OCI-LY1 (cell line): Measurements from ENCODE around the gene LY86.

Experiments used
- H2AFZ ChIP-seq: fragments of 200-600 bp; sonication (generic), shearing (Covaris generic); 2 replicates; pipeline ENCODE4 v1.6.0; 2014; ENCODE audit warnings: antibody characterized with exemption, mild to moderate bottlenecking, low read length
- H3F3A ChIP-seq: fragments of 200-600 bp; sonication (generic), shearing (Covaris generic); 2 replicates; pipeline ENCODE4 v1.6.0; 2014; ENCODE audit warnings: mild to moderate bottlenecking, antibody characterized with exemption, low read length, moderate library complexity; ENCODE audit not compliant: insufficient read depth
- H3K27ac ChIP-seq: fragments of 200-600 bp; sonication (generic); 2 replicates; pipeline ENCODE4 v1.5.1; 2014; ENCODE audit warnings: low read length, mixed run types, mild to moderate bottlenecking, low read depth; ENCODE audit not compliant: poor library complexity, severe bottlenecking
- H3K27me3 ChIP-seq: fragments of 200-600 bp; sonication (generic); 2 replicates; pipeline ENCODE4 v1.6.0; 2014; ENCODE audit warnings: antibody characterized with exemption, mild to moderate bottlenecking, low read length, moderate library complexity; ENCODE audit not compliant: insufficient read depth
- H3K36me3 ChIP-seq: fragments of 200-600 bp; sonication (generic); 2 replicates; pipeline ENCODE4 v1.6.1; 2014; ENCODE audit warnings: mild to moderate bottlenecking, antibody characterized with exemption, low read length, moderate library complexity, mixed read lengths; ENCODE audit not compliant: insufficient read depth
- H3K4me1 ChIP-seq: fragments of 200-600 bp; sonication (generic); 2 replicates; pipeline ENCODE4 v1.5.1; 2014; ENCODE audit warnings: mild to moderate bottlenecking, low read length, moderate library complexity; ENCODE audit not compliant: insufficient read depth, severe bottlenecking
- H3K4me2 ChIP-seq: fragments of 200-600 bp; sonication (generic), shearing (Covaris generic); 2 replicates; pipeline ENCODE4 v1.6.1; 2014; ENCODE audit warnings: low read length
- H3K4me3 ChIP-seq: fragments of 200-600 bp; sonication (generic); 2 replicates; pipeline ENCODE4 v1.5.1; 2014; ENCODE audit warnings: low read length, low read depth, mild to moderate bottlenecking, mixed read lengths; ENCODE audit not compliant: poor library complexity, severe bottlenecking
- H3K79me2 ChIP-seq: fragments of 200-600 bp; shearing (Covaris generic); 2 replicates; pipeline ENCODE4 v1.6.1; 2016; ENCODE audit warnings: mixed run types, low read length, mixed read lengths; ENCODE audit not compliant: insufficient read depth
- H3K9ac ChIP-seq: fragments of 200-600 bp; sonication (generic), shearing (Covaris generic); 2 replicates; pipeline ENCODE4 v1.6.1; 2014; ENCODE audit warnings: mild to moderate bottlenecking, low read length, mixed read lengths
- H3K9me2 ChIP-seq: fragments of 200-600 bp; sonication (generic), shearing (Covaris generic); 2 replicates; pipeline ENCODE4 v1.6.1; 2014; ENCODE audit warnings: low read depth, mild to moderate bottlenecking, low read length, mixed read lengths
- H3K9me3 ChIP-seq: fragments of 200-600 bp; shearing (Covaris generic); 2 replicates; pipeline ENCODE4 v1.6.1; 2014; ENCODE audit warnings: low read length, mixed read lengths
- H4K20me1 ChIP-seq: fragments of 200-600 bp; sonication (generic), shearing (Covaris generic); 2 replicates; pipeline ENCODE4 v1.6.0; 2016; ENCODE audit warnings: mild to moderate bottlenecking, low read length; ENCODE audit not compliant: insufficient read depth
- EZH2 ChIP-seq: fragments of 200-600 bp; sonication (generic), shearing (Covaris generic); IDR thresholded peaks from 2 replicates; pipeline ENCODE4 v1.8.0; 2017; ENCODE audit warnings: borderline replicate concordance, mixed run types, mild to moderate bottlenecking, antibody characterized with exemption, low read length, moderate library complexity, mixed read lengths
- TF ChIP-seq, protein P1 (sequence below): fragments of 200-600 bp; sonication (generic), shearing (Covaris generic); IDR thresholded peaks from 2 replicates; pipeline ENCODE4 v1.5.1; 2017; ENCODE audit warnings: mild to moderate bottlenecking, antibody characterized with exemption, low read length, moderate library complexity, mixed read lengths

LY86 gene

DNA sequence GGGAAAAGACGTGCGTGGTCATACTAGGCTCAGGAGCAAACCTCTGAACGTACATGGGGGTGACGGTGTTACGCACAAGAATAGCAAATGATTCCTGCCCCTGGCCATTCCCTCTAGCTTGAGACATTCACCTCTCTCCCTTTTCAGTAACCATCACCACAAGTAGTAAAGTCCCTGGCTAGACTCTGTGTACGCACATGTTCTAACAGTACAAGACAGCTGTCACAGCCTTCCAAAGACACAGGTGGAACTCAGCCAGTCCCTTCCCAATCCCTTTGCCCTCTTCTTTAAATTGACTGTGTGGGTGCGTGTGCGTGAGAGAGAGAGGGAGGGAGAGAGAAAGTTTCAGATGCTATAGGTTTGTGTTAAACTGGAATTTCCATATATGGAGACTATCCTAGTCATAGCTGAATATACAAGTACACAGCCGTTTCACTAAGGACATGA is 67.3 kb downstream of the LY86 start:
- no peaks in the 10 kb centered on the region for H3K79me2 ChIP-seq
- H3F3A ChIP-seq, result no peaks in the 10 kb centered on the region
- TF ChIP-seq, protein P1, sequence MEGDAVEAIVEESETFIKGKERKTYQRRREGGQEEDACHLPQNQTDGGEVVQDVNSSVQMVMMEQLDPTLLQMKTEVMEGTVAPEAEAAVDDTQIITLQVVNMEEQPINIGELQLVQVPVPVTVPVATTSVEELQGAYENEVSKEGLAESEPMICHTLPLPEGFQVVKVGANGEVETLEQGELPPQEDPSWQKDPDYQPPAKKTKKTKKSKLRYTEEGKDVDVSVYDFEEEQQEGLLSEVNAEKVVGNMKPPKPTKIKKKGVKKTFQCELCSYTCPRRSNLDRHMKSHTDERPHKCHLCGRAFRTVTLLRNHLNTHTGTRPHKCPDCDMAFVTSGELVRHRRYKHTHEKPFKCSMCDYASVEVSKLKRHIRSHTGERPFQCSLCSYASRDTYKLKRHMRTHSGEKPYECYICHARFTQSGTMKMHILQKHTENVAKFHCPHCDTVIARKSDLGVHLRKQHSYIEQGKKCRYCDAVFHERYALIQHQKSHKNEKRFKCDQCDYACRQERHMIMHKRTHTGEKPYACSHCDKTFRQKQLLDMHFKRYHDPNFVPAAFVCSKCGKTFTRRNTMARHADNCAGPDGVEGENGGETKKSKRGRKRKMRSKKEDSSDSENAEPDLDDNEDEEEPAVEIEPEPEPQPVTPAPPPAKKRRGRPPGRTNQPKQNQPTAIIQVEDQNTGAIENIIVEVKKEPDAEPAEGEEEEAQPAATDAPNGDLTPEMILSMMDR, result no peak
- no peak for TF ChIP-seq EZH2
- no peak overlapping the region for H2AFZ ChIP-seq
- no peak overlapping the region for H3K4me2 ChIP-seq
- peaks cover 21% of the 10 kb centered on the region for H3K4me1 ChIP-seq
- no peaks in the 10 kb centered on the region for H3K9me3 ChIP-seq
- no peak overlapping the region for H3K9ac ChIP-seq
- H3K4me3 ChIP-seq, result no peak overlapping the region
- H3K9me2 ChIP-seq, result no peaks in the 10 kb centered on the region
- no peaks in the 10 kb centered on the region for H4K20me1 ChIP-seq
- peaks cover 5% of the 10 kb centered on the region for H3K36me3 ChIP-seq
- no peak overlapping the region for H3K27ac ChIP-seq
- no peaks in the 10 kb centered on the region for H3K27me3 ChIP-seq

DNA sequence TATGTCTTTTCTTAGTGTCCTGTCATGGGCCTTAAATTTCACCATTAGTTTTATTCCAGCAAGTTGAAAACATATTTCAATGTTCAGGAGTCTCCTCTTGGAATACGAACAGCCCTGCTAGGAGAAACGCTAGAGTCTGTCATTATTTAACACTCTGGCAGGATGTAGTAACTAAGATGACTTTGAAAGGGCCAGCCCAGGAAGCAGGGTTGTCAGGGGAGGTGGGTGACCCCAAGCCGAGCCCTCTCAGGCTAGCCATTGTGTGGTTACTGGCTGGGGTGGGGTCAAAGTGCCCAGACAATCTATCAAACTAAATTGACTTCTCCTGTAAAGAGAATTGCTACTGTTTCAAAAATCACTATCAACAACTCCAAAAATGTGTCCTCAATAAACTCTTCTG is 67.8 kb downstream of the LY86 start:
- no peak overlapping the region for H3K27ac ChIP-seq
- H3F3A ChIP-seq, result no peaks in the 10 kb centered on the region
- H3K4me1 ChIP-seq, result peaks cover 23% of the 10 kb centered on the region
- H3K4me3 ChIP-seq, result no peak overlapping the region
- H2AFZ ChIP-seq, result no peak overlapping the region
- no peaks in the 10 kb centered on the region for H3K9me3 ChIP-seq
- no peaks in the 10 kb centered on the region for H4K20me1 ChIP-seq
- H3K9me2 ChIP-seq, result no peaks in the 10 kb centered on the region
- H3K27me3 ChIP-seq, result no peaks in the 10 kb centered on the region
- no peak overlapping the region for H3K9ac ChIP-seq
- no peak overlapping the region for H3K4me2 ChIP-seq
- no peaks in the 10 kb centered on the region for H3K79me2 ChIP-seq
- H3K36me3 ChIP-seq, result no peaks in the 10 kb centered on the region; the same call in none of the 2 replicates
- TF ChIP-seq EZH2, result no peak
- TF ChIP-seq, protein P1, result no peak

DNA sequence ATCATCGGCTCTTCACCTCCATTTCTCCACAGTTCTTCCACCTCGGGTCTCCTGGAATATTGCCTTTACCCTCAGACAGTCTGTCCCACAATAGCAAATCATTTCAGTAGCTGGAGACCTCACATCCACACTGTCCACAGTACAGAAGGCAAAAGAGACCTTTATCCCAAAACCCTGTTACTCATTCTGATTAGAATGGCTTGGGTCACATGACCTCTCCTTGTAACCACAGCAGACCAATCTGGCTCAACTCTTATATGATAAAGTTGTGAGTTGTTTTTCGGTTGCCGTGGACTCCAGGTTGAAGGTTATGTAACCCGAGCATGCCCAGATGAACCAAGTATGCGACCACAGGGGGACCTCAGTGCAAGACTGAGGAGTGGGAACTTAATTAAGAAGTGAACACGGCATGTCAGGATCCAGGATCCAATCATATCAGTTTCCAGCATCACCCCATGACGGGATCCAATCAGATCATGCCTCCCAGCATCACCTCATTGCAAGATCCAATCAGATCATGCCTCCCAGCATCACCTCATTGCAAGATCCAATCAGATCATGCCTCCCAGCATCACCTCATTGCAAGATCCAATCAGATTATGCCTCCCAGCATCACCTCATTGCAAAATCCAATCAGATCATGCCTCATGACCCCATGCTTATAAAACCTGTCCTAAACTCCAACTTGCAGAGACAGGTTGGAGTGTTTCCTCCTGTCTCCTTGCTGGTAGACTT is 68.7 kb downstream of the LY86 start:
- Histone ChIP-seq H3K79me2 (no peaks in the 10 kb centered on the region), H3F3A (no peaks in the 10 kb centered on the region), H3K4me2 (no peak overlapping the region), H3K36me3 (no peaks in the 10 kb centered on the region; the same call in 1 of the 2 replicates), H3K27ac (peak overlapping the region; percentile 85), H3K9ac (no peak overlapping the region), H4K20me1 (no peaks in the 10 kb centered on the region), H3K9me3 (no peaks in the 10 kb centered on the region), H3K4me1 (peaks cover 30% of the 10 kb centered on the region), H3K9me2 (no peaks in the 10 kb centered on the region), H2AFZ (no peak overlapping the region), H3K4me3 (no peak overlapping the region), H3K27me3 (no peaks in the 10 kb centered on the region)
- TF ChIP-seq, protein P1, result no peak
- TF ChIP-seq EZH2, result no peak
